NCI-H2196 (cell line): ENCODE measurements around the gene AP5Z1.

Experiments
- DNase-seq: peaks from one replicate; lab custom pipeline; 2025; ENCODE audit not compliant: unreplicated experiment; lab: John Stamatoyannopoulos, UW

Gene AP5Z1

DNA sequence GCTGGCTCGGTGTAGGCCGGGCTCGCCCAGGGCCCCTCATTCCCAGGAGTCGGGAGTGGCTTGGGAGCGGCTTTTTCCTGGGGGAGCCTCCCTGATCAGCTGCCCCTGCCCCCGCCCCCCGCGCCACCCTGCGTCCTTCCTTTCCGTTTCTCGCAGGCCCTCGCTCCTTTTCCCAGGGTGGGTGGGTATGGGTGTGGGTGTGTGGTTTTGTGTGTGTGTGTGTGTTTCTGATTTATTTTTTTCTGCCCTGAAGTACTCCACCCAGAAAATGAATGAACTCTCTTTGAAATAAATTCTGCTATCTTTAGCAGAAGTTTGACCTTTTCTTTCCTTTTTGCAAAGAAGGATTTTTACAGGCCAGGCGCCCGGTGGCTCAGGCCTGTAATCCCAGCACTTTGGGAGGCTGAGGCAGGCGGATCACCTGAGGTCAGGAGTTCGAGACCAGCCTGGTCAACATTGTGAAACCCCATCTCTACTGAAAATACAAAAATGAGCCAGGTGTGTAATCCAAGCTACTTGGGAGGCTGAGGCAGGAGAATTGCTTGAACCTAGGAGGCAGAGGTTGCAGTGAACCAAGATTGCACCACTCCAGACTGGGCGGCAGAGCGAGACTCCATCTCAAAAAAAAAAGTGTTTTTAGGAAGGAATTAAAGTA is 30.0 kb upstream of the AP5Z1 start:
- no peak for DNase-seq

DNA sequence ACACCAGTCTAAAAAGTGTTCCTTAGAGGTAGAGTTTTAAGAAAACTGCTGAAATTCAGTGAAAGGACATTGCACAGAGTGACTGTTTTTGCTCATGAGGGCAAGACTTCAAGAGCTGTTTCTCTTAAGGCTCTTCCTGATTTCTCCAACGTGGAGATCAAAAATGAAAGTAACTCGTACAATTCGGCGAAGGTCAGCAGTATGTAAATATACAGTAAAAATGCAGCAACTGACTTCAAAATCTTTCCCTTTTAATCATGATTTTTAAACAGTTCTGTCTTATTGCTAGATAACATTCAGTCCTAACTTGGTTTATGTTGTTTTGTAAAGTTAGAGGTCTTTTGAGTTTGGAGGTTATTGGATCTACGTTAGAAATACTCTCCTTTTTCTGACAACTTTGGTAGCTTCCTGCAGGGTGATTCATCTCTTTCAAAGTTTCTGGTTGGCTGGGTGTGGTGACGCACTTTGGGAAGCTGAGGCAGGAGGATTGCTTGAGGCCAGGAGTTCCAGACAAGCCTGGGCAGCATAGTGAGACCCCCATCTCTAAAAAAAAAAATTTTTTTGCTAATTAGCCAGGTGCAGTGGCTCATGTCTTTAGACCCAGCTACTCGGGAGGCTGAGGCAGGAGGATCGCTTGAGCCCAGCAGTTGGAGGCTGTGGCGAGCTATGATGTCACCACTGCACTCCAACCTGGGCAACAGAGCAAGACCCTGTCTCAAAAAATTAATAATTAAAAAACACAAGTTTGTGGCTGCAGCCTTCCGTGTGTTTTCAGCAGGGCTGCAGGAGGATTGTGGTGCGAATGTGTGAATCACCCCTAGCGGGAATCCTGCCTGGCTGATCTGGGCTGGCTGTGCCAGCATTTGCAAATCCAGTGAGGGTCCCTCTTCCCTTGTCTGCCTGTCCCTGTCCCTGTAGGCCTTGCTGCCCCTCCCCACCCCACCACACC is 29.2 kb upstream of the AP5Z1 start:
- DNase-seq: no peak

DNA sequence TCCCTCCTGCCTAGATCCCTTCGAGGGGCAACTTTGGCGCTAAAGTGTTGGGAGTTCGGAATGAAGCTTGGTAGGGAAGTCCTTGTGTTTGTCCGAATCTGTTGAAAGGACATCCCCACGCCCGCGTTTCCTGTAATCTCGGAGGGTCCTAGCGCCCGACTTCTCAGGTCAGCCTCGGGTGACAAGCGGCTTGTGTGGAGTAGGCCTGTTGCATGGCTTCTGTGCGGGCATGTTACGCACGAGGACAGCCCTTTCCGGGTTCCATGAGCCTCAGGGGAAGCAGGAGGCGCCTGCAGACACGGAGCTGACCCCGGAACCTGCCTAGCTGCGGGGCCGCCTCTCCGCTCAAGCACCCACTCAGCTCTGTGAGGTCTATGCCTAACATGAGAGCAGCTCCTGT is 28.4 kb upstream of the AP5Z1 start:
- no peak for DNase-seq

DNA sequence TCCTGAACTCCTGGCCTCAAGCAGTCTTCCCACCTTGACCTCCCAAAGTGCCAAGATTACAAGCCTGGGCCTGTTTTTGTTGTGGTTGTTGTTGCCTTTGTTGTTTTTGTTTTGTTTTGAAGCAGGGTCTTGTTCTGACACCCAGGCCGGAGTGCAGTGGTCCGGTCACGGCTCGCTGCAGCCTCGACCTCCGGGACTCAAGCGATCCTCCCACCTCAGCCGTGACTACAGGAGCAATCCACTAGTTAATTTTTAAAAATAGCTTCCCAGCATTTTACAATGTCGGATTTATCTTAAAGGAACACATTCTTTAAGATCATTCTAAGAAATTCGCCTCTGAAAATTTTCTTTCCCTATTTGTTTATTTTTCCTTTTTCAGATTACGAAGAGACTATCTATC is 27.7 kb upstream of the AP5Z1 start:
- no peak for DNase-seq

DNA sequence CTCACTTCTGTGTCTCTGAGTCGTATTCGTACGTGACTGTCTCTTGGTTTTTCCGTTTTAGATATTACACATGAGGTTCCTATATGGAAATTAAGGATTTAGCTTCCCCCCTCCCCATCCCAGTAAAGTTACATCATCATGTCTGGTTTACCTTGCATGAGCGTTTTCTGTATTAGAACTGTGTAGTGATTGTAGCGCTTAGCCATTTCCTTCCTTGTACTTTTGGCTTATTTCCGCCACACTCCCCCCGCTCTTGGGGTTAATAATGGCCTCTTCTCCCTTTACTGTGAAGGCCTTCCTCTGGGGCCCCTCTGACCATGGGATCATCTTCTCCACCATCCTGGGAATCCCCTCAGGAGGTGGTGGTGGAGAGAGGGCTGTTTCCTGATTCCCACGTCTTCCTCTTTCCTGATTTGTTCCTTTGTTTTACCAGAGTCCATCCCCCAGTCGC is 27.2 kb upstream of the AP5Z1 start:
- no peak for DNase-seq

DNA sequence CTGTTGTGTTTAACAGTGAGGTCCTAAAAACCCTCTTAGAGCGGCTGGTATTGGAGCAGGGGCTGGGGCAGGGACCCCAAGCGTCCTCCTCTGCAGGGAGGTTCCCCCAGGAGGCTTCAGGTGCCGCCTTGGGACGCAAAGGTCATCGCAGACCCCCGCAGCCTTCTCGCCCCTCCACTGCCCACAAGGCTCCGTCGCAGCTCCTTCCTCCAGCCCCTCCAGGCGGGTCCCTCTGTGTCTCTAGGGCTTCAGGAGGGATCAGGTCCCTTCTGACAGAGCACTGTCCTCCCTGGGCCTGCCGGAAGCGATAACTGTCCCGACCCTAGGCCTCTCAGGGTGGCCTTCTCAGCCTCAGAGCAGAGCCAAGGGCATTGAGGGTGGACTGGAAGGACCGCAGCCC is 26.1 kb upstream of the AP5Z1 start:
- DNase-seq: no peak

DNA sequence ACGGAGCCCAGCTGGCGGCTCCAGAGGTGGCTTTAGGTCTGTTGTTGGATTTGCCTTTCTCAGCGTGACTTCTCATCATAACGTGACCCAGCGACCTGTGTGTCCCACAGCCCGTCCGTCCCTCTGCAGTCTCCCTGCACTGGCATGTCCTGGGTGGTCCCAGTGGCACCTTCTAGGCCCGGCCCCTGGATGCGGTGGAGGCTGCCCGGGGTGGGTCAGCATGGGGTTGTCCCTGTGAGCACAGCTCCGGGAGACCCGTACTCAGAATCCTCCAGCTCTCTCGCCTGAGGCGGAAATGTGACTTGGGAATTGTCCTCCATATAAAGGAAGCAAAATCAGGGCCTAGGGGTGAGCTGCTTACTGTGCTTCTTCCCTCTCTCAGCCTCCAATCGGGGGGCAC is 25.6 kb upstream of the AP5Z1 start:
- DNase-seq: no peak

DNA sequence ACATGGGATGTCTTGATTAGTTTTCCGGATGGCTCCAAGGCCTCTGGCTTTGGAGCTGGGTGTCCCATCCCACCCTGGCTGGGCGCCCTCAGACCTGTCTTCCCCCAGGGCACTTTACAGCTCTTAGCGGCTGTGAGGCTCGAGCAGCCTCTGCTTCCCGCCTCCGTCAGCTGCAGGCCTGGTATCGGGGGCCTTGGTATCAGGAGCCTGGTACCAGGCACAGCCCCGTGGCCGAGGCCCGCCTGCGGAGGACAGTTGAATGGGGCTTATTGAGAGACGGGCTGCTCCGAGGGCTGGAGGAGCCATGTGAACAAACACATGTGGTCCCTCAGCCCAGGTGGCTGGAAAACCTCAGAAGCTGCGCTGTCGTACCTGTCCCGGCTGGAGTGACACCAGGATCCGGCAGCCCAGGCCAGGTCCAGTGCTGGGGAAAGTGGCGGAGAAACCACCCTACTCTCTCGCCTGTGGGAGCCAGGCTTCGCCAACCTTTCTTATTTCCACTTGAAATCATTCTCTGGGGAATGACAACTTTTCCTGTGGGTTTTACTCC is 23.9 kb upstream of the AP5Z1 start:
- no peak for DNase-seq

DNA sequence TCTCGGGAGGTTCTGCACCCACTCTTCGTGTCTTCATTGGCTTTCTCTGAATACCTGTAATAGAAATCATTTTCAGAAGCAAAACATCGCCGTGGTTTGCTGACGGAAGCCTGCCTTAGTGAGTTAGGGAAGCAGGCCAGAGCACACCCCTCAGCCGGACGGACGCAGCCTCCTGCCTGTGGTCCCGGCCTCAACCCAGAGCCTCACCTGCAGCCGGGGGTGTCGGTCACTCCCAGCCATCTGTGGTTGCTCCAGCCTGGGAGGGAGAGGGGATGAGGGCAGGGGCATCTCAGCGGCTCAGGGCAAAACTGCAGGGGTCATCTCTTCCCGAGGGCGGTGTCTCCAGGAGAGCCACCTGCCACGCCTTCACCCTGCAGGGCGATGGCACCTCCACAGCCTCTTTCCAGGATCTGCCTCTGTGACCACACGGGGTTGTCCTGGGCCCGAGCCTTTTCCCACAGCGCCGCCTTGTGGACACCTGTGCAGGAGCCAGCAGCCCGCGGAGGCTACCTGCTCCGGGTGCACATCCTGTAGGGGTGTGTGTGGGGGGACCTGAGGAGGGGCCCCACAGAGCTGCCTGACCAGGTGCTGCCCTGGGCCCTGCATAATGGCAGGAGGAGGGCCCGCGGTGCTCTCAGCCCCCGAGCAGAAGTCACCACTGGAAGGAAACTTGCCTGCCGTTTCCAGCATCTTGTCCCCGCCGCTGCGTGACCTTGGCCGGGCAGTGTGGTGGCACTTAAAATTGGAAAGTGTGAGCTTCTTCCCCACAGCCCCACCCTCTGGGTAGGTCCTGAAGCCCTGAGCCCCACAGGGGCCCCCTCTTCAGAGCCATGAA is 21.6 kb upstream of the AP5Z1 start:
- DNase-seq: peak; percentile 76

DNA sequence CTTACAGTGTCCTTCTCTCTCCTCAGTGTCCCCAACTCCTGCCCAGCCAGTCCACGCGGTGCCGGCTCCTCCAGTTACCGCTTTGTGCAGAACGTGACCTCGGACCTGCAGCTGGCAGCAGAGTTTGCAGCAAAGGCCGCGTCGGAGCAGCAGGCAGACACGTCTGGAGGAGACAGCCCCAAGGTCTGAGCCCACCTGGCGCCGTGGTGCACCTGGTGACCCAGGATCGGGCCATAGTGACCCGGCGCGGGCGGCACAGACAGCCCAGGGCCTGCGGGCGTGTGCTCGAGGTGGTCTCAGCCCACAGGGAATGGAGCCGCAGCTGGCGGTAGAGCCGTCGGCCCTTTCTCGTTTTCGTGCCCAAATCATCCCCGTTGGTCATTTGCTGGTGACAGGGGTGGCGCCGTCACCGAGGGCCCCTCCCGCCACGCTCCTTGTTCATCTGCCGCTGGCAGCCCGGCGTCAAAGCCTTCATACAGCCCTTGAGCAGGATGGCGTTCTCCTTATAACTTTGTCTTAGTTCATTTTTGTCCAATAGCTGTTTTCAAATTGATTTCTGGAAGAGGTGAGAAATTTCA is 20.9 kb upstream of the AP5Z1 start:
- no peak for DNase-seq

DNA sequence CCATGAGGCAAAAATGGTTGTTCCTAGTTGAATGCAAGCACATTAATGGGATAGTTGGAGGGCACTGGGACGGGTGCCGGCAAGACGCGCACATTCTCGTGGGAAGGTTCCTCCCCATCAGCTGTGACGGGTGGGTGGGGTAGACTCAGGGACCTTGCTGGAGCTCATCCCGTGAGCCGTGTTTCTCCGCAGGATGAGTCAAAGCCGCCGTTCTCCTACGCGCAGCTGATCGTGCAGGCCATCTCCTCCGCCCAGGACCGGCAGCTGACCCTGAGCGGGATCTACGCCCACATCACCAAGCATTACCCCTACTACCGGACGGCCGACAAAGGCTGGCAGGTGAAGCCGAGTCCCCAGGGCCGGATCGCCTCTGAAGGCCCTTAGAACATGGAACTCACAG is 20.4 kb upstream of the AP5Z1 start:
- no peak for DNase-seq

DNA sequence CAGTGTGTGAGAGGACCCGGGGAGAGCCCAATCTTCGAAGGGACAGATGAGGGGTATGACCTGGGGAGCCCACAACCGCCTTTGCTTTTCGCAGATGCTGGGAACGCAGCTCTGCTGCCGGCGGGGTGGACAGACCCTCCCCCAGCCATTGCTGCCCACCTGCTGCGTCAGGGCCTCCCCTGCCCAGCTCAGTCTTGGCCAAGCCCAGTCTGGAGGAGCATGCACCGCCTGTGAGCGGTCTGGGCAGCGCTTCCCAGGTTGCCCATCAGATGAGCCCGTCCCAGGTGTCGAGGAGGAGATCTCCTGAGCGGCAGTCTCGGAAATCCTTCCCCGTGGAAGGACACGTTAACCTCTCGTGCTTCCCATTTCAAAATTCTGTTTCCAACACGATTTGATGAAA is 17.3 kb upstream of the AP5Z1 start:
- no peak for DNase-seq

DNA sequence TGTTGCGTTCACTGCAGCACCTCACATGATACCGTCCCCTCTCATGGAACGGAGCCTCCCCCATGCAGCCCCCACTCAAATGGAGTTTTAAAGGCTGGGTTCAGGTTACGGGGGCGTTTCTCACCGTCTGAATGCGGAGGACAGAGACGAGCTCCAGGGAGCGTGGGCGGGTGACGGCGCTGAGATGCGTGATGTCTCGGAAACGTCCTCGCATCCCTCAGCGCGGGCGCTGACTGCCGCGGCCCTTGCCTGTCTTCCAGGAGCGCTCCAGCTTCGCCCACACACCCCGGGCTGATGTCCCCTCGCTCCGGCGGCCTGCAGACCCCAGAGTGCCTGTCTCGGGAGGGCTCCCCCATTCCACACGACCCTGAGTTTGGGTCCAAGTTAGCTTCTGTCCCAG is 16.6 kb upstream of the AP5Z1 start:
- no peak for DNase-seq

DNA sequence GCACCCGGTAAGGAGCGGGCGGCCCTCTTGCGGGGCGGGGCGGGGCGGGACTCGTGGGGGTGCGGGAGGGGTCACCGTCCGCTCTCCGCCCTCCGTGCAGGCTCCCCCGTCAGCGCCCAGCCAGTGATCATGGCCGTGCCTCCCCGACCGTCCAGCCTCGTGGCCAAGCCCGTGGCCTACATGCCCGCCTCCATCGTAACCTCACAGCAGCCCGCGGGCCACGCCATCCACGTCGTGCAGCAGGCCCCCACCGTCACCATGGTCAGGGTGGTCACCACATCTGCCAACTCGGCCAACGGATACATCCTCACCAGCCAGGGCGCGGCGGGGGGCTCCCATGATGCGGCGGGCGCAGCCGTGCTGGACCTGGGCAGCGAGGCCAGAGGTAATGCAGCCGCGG is 16.2 kb upstream of the AP5Z1 start:
- DNase-seq: no peak

DNA sequence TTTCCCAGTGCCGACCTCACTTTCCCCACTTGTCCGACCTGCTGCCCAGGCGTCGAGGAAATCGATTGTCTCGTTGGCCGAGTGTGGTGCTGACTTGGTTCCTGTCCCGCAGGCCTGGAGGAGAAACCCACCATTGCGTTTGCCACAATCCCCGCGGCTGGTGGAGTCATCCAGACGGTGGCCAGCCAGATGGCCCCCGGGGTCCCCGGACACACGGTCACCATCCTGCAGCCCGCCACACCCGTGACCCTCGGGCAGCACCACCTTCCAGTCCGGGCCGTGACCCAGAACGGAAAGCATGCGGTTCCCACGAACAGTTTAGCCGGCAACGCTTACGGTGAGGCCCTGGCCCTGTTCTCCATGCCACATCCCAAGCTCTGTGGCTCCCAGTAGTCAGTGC is 14.5 kb upstream of the AP5Z1 start:
- DNase-seq: no peak

DNA sequence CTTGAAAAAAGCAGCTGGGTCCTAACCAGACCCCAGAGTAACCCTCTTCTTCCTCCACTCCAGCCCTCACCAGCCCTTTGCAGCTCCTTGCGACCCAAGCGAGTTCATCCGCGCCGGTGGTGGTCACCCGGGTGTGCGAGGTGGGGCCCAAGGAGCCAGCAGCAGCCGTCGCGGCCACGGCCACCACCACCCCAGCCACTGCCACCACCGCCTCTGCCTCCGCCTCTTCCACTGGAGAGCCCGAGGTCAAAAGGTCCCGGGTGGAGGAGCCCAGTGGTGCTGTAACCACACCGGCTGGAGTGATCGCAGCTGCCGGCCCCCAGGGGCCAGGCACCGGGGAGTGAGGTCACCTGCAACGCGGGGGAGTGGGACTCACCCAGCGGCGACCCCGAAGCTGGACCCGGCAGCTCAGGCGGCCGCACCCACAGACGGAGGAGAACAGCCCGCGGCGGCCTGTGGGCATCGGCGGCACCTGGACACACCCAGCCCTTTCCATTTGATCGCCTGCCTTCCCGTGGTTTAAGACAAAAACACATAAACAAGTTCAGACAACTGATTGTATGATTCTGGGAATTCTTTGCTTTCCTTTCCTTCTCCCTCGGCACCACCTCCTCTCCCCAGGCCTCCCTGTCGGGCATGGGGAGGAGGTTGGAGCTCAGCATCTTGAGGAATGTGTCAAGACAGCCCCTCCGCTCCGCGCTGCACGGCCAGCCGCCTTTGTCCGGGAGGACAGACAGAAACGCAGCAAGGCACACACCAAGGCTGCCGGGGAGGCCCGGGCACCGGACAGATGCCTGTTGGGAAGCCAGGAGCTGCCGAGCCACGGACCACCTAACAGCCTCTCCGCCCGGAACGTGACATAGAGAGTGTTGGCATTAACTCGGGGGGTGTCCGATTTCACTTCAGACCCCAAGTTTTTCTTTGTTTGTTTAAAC is 13.0 kb upstream of the AP5Z1 start:
- no peak for DNase-seq

DNA sequence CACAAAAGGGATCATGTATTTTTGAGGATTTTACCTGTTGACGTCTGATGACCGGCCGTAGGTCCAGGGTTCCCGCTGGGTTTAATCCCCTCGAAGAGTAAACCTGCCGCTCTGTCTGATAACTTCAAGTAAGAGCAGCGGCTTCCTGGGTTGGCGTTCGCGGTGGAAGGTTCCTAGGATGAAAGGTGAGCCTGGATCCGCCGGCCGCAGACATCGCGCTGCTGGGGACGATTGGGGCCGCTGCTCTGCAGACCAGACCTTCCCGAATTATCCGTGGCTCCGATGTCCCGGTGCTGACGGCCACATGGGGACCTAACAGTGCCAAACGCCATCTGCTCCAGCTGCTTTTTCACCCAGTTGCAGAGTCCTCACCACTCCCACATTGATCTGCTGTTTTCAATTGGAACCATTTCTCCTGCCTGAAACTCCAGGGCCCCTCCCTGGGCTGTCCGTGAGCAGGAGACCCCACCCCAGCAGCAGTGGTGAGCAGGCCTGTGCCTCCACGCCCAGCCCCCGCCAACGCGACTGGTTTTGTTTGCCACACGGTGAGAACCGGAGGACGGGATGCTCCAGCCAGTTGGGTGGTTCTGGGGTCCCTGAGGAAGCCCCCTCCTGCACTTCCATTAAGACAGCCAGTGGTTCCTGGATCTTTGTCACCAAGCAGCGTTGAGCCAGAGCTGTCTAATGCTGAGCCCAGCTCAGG is 12.2 kb upstream of the AP5Z1 start:
- no peak for DNase-seq

DNA sequence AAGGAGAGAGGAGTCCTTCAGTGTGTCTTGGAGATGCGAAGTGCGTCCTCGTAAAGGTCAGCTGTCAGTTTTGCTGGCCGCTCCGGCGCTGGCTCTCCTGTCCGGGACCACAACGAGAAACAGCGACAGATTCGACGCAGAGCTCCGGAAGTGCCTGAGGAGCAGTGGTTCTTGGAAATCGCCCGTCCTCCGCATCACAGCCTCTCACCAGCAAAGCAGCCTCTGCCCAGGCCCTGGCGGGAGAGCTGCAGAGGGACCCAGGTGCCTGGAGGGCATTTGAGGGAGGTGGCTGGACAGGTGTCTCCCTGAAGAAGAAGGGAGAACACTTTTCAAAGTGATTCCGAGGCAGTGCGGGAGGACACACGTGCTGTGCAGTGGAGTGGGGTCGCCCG is 11.6 kb upstream of the AP5Z1 start:
- no peak for DNase-seq

DNA sequence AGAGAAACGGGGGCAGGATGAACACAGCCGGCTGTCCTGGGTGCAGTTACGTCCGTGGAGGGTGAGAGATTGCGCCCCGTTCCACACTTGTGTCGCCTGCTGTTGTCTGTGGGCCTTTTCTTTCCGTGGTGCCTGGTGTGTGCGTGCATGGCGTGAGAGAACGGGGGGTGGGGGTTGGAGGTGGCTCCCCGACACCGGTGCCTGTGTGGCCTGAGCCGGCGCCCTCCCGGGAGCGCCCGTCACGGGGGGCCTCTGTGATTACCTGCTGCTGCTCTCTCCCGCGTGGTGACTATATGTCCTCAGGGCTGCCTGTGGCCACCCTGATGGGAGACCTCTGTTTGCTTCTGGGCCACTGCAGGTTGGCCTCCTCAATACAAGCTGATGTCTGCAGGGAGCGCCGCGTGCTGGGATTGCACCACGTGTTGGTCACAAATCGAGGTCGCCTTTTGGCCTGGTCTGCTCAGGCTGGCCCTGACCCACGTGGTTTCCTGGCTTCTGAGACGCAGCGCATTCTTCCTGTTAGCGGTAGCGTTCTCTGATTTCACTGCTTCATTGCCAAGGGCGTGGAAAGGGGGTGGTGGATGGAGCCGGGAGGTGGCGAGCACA is 10.9 kb upstream of the AP5Z1 start:
- DNase-seq: no peak
